HG02943 (cell line): ENCODE data around the gene USP6NL.

Experiments
- ATAC-seq: cut with Tn5 transposase; IDR thresholded peaks from one replicate; pipeline ENCODE4 v1.9.1; 2021; ENCODE audit warnings: mild to moderate bottlenecking, low read depth, moderate library complexity; ENCODE audit not compliant: unreplicated experiment

Gene USP6NL

GRCh38 chr10:11595395-11595692 is 16.1 kb downstream of the USP6NL start:
- no peak for ATAC-seq

DNA sequence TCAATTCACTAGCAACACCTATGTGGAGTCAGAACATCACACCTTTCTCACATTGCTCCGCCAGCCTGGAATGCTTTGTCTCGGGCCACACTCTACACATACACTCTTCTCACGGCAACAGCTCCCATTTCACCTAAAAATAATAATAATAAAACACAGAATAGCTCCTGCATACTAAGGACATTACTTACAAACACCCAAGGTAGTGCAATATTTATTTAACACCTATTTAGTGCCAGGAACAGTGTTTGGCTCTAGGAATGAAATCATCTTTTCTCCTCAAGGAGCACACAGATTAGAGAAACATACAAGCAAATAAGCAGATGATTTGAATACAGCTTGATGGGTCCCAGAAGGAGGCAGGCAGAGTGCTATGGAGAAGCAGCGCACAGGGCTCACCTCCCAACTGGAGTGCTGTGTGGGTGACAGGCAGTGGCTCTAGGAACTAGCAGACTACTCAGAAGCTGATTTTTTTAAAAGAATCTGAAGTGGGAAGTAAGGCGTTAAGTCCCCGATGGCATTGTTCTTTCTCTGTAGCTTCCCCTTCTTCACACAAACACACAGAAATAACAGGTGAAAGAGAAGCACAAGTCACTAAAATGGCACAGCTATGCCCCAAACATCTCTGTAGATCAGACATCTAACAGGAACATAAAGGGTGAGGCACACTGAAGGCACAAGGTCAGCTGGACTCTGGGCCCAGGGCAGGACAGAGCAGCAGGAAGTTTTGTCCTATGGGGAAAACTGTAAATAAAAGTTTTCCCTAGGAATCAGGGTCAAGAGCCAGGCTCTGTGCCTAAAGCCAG is 16.7 kb downstream of the USP6NL start:
- no peak for ATAC-seq

- no peak for ATAC-seq
These were observed 17.8 kb downstream of the USP6NL start for GRCh38 chr10:11593612-11594011.

GRCh38 chr10:11589738-11590137 is 21.7 kb downstream of the USP6NL start:
- no peak for ATAC-seq

DNA sequence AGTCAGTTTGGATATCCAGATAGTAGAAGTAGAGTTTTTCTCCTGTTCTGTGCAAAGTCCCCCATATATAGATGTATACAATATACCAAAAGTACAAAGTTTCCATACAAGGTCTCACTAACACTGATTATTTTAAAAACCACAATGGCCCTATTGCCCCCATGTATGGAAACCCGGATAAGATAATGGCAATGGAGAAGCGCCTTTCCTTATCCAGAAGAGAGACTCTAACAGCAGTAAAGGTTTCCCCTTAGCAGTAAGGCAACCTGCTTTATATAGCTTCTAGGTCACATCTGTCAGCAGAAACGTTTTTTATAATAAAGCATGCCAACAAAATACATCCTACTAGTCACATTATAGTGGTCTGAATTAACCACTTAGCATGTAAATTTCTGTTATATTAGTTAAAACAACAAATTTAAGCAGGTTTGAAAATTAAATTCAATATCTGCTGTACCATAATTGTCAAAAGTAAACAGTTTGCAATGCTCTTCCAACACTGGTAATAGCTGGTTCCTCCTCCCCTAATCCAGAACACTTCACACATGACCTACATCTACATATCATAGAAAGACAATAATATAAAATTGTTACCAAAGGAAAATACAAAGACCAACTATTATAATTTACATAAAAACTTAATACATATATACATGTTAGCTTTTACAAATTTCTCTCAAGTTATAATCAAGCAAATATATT is 22.4 kb downstream of the USP6NL start:
- no peak for ATAC-seq

GRCh38 chr10:11587722-11588259 is 23.7 kb downstream of the USP6NL start:
- no peak for ATAC-seq

GRCh38 chr10:11586170-11586569 is 25.3 kb downstream of the USP6NL start:
- ATAC-seq = no peak

GRCh38 chr10:11581213-11581612 is 30.2 kb downstream of the USP6NL start:
- ATAC-seq = no peak

DNA sequence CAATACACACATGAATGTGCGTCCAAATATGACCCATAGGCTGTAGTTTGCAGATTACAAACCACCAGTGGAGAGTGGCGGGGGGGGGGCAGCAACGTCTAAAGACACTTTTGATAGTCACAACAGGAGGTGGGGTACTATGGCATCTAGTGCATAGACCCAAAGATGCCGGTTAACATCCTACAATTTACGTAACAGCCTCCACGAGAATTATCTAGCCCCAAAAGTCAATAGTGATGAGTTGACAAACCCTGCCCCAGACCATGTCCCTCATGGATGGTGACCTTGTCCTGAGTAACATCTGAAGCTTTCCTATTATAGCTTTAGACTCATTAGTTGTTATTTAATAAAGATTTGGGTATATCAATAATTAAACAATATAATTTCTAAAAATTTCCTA is 31.6 kb downstream of the USP6NL start:
- no peak for ATAC-seq

GRCh38 chr10:11578802-11579255 is 32.6 kb downstream of the USP6NL start:
- no peak for ATAC-seq

DNA sequence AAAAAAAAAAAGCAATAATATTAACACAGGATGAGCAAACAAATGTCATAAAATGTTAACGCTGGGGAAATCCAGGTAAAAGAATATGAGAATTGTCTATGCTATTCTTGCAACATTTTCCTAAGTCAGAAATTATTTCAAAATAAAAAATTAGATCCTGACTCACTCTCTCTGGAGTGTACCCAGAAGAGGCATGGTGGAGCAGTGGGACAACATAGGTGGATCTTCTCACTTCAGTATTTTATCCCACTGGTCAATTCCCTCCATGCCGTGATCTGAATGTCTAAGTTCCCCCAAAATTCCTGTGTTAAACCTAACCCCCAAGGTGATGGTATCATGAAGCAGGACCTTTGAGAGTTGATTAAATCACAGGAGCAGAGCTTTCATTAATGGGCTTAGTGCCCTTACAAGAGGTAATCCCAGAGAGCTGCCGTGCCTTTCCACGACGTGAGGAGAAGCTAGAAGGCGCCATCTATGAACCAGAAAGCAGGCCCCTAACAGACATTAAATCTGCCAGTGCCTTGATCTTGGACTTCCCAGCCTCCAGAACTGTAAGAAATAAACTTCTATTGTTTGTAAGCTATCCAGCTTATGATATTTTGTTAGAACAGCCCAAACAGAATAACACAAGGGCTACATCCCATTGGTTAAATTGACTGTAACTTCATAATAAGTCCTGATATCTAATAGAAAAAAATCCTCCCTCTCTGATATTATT is 35.2 kb downstream of the USP6NL start:
- ATAC-seq = no peak

DNA sequence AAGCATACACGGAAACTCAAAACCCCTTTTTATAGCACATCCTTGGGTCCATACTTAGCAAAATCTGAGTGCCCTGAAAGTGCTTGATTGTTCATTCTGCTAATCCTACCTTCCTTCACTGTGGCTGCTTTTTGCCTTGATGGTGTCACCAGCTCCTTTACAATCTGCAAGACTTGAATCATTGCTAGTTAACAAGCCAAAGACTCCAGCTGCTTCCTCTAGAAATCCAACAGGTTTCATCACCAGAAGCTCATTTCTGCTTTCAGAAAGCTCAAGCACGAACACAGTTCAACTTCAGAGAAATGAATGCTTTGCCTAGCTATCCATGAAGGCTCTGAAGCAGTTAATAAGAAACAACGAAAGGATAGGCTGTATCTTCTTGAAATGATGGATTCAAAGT is 38.0 kb downstream of the USP6NL start:
- no peak for ATAC-seq

GRCh38 chr10:11570751-11571150 is 40.7 kb downstream of the USP6NL start:
- no peak for ATAC-seq

GRCh38 chr10:11569471-11569870 is 42.0 kb downstream of the USP6NL start:
- ATAC-seq = no peak

GRCh38 chr10:11568578-11568977 is 42.9 kb downstream of the USP6NL start:
- ATAC-seq = no peak

DNA sequence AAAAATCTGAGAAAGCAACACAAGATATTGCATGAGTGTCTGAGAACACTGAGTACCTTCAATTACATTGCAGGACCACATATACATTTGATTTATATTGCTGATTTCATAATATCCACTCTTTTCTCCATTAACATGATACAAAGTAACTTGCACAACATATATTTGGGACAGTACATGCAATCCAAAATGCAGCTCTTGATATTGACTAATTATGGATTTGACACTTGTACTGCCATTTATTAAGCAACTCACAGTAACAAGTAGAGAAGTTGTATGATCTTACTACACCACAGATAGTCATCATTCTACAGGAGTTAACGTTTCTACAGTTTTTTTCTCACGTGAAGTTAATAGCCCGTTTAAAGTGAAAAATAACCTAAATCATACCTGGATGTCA is 46.7 kb downstream of the USP6NL start:
- no peak for ATAC-seq

GRCh38 chr10:11563936-11564335 is 47.5 kb downstream of the USP6NL start:
- ATAC-seq = no peak

DNA sequence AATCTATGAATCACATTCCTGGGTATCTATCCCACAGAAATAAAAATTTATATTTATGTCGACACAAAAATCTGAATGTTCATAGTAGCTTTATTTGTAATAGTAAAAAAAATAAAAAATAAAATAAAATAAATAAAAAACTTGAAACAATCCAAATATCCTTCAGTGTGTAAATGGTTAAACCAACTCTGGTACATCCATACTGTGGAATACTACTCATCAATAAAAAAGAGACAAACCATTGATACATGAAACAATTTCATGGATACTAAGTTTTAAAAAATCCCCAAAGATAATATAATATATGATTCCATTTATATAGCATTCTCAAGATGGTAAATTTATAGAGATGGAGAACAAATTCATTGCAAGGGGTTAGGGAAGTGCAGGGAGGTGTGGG is 48.6 kb downstream of the USP6NL start:
- no peak for ATAC-seq

DNA sequence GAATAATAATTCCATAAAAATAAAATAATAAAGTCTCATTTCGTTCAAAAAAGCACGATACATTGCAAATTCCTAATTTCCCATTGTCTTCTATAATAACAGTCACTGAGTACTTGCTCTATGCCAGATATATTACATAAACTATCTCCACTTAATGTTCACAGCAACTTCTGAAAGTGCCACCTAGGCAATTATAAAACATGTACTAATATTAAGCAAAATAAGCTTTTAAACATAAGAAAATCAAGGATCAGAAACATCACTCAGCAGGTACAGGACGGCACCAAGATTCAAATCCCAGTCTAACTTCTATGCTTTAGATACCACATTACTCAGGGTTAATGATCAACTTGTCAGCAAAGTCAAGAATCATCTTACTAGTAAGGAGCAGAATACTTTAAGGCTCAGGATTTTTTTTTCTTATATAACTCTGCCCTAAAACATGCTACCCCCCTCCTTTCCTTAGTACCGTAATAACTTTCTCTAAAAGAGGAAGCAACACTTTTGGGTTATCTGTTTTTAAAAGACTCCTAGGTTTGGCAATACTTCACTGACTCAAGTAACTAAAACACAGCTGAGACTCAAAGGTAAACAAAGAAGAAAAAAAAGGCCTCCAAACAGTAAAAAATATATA is 51.3 kb downstream of the USP6NL start:
- ATAC-seq = peak; percentile 86

DNA sequence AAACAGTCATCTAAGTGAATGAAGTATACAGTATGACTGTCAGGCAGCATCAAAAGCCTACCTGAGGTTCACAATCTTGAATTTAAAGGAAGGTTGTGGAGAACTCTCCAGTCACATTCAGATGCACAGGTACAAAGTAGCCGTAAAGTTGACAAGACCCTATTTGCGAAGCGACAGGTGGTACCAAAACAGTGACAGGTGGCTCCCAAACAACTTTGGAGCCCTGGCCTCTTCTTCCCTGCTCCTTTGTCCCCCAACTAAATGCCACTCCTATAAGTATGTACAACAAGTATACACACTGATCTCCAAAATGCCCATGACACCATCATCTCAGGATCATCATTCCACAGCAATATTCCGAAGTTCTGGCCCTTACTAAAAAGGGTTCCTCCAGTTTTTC is 53.5 kb downstream of the USP6NL start:
- ATAC-seq = no peak

- no peak for ATAC-seq
These were observed 53.9 kb downstream of the USP6NL start for GRCh38 chr10:11557513-11557912.
